Uterus (tissue), 4 donors: Measurements from ENCODE around the gene FBLN2. TPM values are rescaled to one million over a fixed set of nuclear protein-coding genes. Genes with fewer than 3 reads are reported as not detected.
A peak's percentile ranks its signal among the peaks of the same experiment; 100 is the strongest.

Experiments used
- DNase-seq, 2 donors: peaks; one replicate each; pipeline ENCODE4 v3.0.0-alpha.2; 2019 to 2020
- H3K27ac ChIP-seq, 2 donors: fragments of 200-600 bp; sonication (generic); 1 replicate in 1 of 2; 2 replicates in 1 of 2; pipeline ENCODE4 v1.5.1; 2016 to 2018
- H3K27me3 ChIP-seq, 2 donors: fragments of 200-600 bp; sonication (generic); one replicate each; pipeline ENCODE4 v1.5.1; 2018 to 2019; ENCODE audit warnings: control low read depth in 1 of 2
- H3K36me3 ChIP-seq, 2 donors: fragments of 200-600 bp; sonication (generic); one replicate each; pipeline ENCODE4 v1.5.1; 2019; ENCODE audit warnings: control low read depth in 1 of 2
- H3K4me1 ChIP-seq, 2 donors: fragments of 200-600 bp; sonication (generic); one replicate each; pipeline ENCODE4 v1.5.1; 2018 to 2019; ENCODE audit warnings: control low read depth in 1 of 2
- H3K4me3 ChIP-seq, 2 donors: fragments of 200-600 bp; sonication (generic); 1 replicate in 1 of 2; 2 replicates in 1 of 2; pipeline ENCODE4 v1.5.1; 2018 to 2019; ENCODE audit warnings: mild to moderate bottlenecking in 1 of 2
- H3K9me3 ChIP-seq, 2 donors: fragments of 200-600 bp; sonication (generic); one replicate each; pipeline ENCODE4 v1.5.1; 2019; ENCODE audit warnings: control low read depth in 1 of 2
- CTCF ChIP-seq, 4 experiments: fragments of 200-600 bp in 2 of 4; fragments of 450-650 bp in 2 of 4; sonication (generic) in 2 of 4; IDR thresholded peaks; one replicate each; pipeline ENCODE4 v1.5.1; 2016 to 2019; ENCODE audit warnings: antibody characterized with exemption in 4 of 4, mild to moderate bottlenecking in 2 of 4, moderate library complexity in 1 of 4
- POLR2A ChIP-seq, 2 donors: fragments of 450-650 bp; IDR thresholded peaks; one replicate each; pipeline ENCODE4 v1.6.1; 2016; ENCODE audit warnings: antibody characterized with exemption in 2 of 2, mild to moderate bottlenecking in 1 of 2, moderate library complexity in 1 of 2
- intact Hi-C: fragments of 100-400 bp; cut with DNase I; formaldehyde crosslinking; loops from one replicate; pipeline ENCODE4 v1.15.1; 2023; ENCODE audit warnings: low total_unique reads
- total RNA-seq, 4 donors: library from RNA; depleted of rRNA in 3 of 4; stranded (reverse); fragments of >200 nt in 3 of 4; gene quantifications; one replicate each; pipeline versions ENCODE4 v1.1.0 to v1.2.4, GENCODE V29; 2014 to 2023
- donor health status: DM: yes; HTN: yes; CAD: no.

FBLN2 gene
- total RNA-seq, 4 donors from 2014 or later = 39.2 to 217 (median 48.6) TPM

- Histone ChIP-seq H3K9me3 (no peaks in the 10 kb centered on the region), H3K4me1 (peaks cover 0 to 9% of the 10 kb centered on the region in 2 donors), H3K27me3 (no peaks in the 10 kb centered on the region), H3K27ac (no peak overlapping the region), H3K4me3 (no peak overlapping the region), H3K36me3 (no peaks in the 10 kb centered on the region)
- intact Hi-C loops = loop anchor here (5.0 kb wide), 1 partner anchor 147 kb away; no protein-coding TSS in a partner anchor
- TF ChIP-seq CTCF (IDR thresholded peaks at IDR 0.05) = no peak
- TF ChIP-seq POLR2A (IDR thresholded peaks at IDR 0.05) = no peak
- DNase-seq = no peak
Measured at GRCh38 chr3:13644341-13645117, 95.6 kb downstream of the FBLN2 start.

- no peak overlapping the region for H3K4me3 ChIP-seq
- no peak for TF ChIP-seq POLR2A (IDR thresholded peaks at IDR 0.05)
- no peak for TF ChIP-seq CTCF (IDR thresholded peaks at IDR 0.05)
- H3K27ac ChIP-seq = no peak overlapping the region
- intact Hi-C loops = loop anchor here (5.0 kb wide), 1 partner anchor 149 kb away; no protein-coding TSS in a partner anchor
- no peaks in the 10 kb centered on the region for H3K36me3 ChIP-seq
- H3K9me3 ChIP-seq = no peaks in the 10 kb centered on the region
- peaks cover 0 to 9% of the 10 kb centered on the region in 2 donors for H3K4me1 ChIP-seq
- H3K27me3 ChIP-seq = no peaks in the 10 kb centered on the region
- no peak for DNase-seq
Measured at GRCh38 chr3:13645801-13646637, 97.1 kb downstream of the FBLN2 start.

- H3K27ac ChIP-seq = no peak overlapping the region
- no peaks in the 10 kb centered on the region for H3K27me3 ChIP-seq
- no peaks in the 10 kb centered on the region for H3K36me3 ChIP-seq
- intact Hi-C loops = loop anchor here (5.0 kb wide), 1 partner anchor 150 kb away; no protein-coding TSS in a partner anchor
- no peak for DNase-seq
- TF ChIP-seq POLR2A (IDR thresholded peaks at IDR 0.05) (no peak), CTCF (IDR thresholded peaks at IDR 0.05) (no peak)
- H3K9me3 ChIP-seq = no peaks in the 10 kb centered on the region
- peaks cover 0 to 9% of the 10 kb centered on the region in 2 donors for H3K4me1 ChIP-seq
- no peak overlapping the region for H3K4me3 ChIP-seq
Measured at GRCh38 chr3:13647298-13648059, 98.6 kb downstream of the FBLN2 start.

GRCh38 chr3:13648060-13649001 is 99.4 kb downstream of the FBLN2 start:
- Histone ChIP-seq H3K4me1 (peaks cover 0 to 9% of the 10 kb centered on the region in 2 donors), H3K4me3 (no peak overlapping the region), H3K27ac (no peak overlapping the region), H3K36me3 (no peaks in the 10 kb centered on the region), H3K27me3 (no peaks in the 10 kb centered on the region), H3K9me3 (no peaks in the 10 kb centered on the region)
- TF ChIP-seq CTCF (IDR thresholded peaks at IDR 0.05) = peak; percentile 84 to 96 (median 96)
- no peak for TF ChIP-seq POLR2A (IDR thresholded peaks at IDR 0.05)
- peak; percentile 70 to 85 for DNase-seq
- intact Hi-C loops = loop anchor here (5.0 kb wide), 1 partner anchor 151 kb away; no protein-coding TSS in a partner anchor
